ENCODE results near the gene LINC00305.

LINC00305 gene

GRCh38 chr18:64164883-64165282, 16.0 kb upstream of the LINC00305 start:
- H3K4me3 ChIP-seq (ENCODE audit: low read depth, low read length): no peak overlapping the region
- DNase-seq (ENCODE audit: low read depth, low spot score): no peak
- ChIA-PET CTCF (no interaction called here), POLR2A (no interaction called here)
- TF ChIP-seq CTCF (IDR thresholded peaks at IDR 0.05; ENCODE audit: insufficient read depth, low read length, missing control alignments): no peak

GRCh38 chr18:64149916-64150438, 1.1 kb upstream of the LINC00305 start:
- CTCF ChIA-PET: no interaction called here
- POLR2A ChIA-PET: no interaction called here
- TF ChIP-seq CTCF (IDR thresholded peaks at IDR 0.05; ENCODE audit: insufficient read depth, low read length, missing control alignments): no peak
- no peak overlapping the region for H3K4me3 ChIP-seq (ENCODE audit: low read depth, low read length)
- DNase-seq (ENCODE audit: low read depth, low spot score): no peak

- H3K4me3 ChIP-seq (ENCODE audit: low read depth, low read length): no peak overlapping the region
- CTCF ChIA-PET: no interaction called here
- POLR2A ChIA-PET: no interaction called here
- no peak for DNase-seq (ENCODE audit: low read depth, low spot score)
- no peak for TF ChIP-seq CTCF (IDR thresholded peaks at IDR 0.05; ENCODE audit: insufficient read depth, low read length, missing control alignments)
Observed at GRCh38 chr18:64142904-64143303, 6.0 kb downstream of the LINC00305 start.

- TF ChIP-seq CTCF (IDR thresholded peaks at IDR 0.05; ENCODE audit: insufficient read depth, low read length, missing control alignments): no peak
- POLR2A ChIA-PET: no interaction called here
- CTCF ChIA-PET: no interaction called here
- DNase-seq (ENCODE audit: low read depth, low spot score): no peak
- no peak overlapping the region for H3K4me3 ChIP-seq (ENCODE audit: low read depth, low read length)
Observed at GRCh38 chr18:64137914-64138313, 11.0 kb downstream of the LINC00305 start.

- ChIA-PET POLR2A (no interaction called here), CTCF (no interaction called here)
- no peak for TF ChIP-seq CTCF (IDR thresholded peaks at IDR 0.05; ENCODE audit: insufficient read depth, low read length, missing control alignments)
- no peak for DNase-seq (ENCODE audit: low read depth, low spot score)
- H3K4me3 ChIP-seq (ENCODE audit: low read depth, low read length): no peak overlapping the region
Observed at GRCh38 chr18:64134044-64134747, 14.7 kb downstream of the LINC00305 start.

- no peak for TF ChIP-seq CTCF (IDR thresholded peaks at IDR 0.05; ENCODE audit: insufficient read depth, low read length, missing control alignments)
- no peak overlapping the region for H3K4me3 ChIP-seq (ENCODE audit: low read depth, low read length)
- ChIA-PET CTCF (no interaction called here), POLR2A (no interaction called here)
- no peak for DNase-seq (ENCODE audit: low read depth, low spot score)
Observed at GRCh38 chr18:64132871-64133270, 16.0 kb downstream of the LINC00305 start.

Data from AG04449 (cell line).